ENCODE results near the gene MEIKIN.

DNA sequence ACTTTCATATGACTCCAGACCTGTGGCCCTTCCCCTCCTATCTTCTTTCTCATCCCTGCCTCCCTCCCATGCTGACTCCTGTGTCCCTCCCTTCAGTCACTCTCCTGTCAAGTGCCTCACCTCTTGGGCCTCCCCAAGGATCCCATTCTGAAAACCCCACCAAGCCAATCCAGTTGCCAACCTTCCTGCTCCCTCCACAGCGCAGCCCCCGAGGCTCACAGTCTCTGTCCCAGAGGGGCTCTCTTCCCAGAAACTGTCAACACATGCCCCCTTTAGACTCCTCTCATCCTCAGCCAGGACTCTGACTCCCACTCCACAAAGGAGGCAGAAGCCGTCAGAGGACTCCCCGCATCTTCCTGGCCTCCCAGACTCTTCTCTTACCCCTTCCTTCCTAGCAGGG lies 35.2 kb upstream of the MEIKIN start:
- TF ChIP-seq POLR2A (IDR thresholded peaks at IDR 0.05; ENCODE audit: low read depth) = no peak
- TF ChIP-seq, protein P1, sequence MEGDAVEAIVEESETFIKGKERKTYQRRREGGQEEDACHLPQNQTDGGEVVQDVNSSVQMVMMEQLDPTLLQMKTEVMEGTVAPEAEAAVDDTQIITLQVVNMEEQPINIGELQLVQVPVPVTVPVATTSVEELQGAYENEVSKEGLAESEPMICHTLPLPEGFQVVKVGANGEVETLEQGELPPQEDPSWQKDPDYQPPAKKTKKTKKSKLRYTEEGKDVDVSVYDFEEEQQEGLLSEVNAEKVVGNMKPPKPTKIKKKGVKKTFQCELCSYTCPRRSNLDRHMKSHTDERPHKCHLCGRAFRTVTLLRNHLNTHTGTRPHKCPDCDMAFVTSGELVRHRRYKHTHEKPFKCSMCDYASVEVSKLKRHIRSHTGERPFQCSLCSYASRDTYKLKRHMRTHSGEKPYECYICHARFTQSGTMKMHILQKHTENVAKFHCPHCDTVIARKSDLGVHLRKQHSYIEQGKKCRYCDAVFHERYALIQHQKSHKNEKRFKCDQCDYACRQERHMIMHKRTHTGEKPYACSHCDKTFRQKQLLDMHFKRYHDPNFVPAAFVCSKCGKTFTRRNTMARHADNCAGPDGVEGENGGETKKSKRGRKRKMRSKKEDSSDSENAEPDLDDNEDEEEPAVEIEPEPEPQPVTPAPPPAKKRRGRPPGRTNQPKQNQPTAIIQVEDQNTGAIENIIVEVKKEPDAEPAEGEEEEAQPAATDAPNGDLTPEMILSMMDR (IDR thresholded peaks at IDR 0.05) = no peak
- no peak for TF ChIP-seq EP300 (IDR thresholded peaks at IDR 0.05)

Measured in esophagus muscularis mucosa (tissue), 4 donors.